Pancreas (tissue), 10 donors: ENCODE results near the gene AP3D1. TPM values are rescaled to one million over a fixed set of nuclear protein-coding genes. Genes with fewer than 3 reads are reported as not detected.

Experiments
- ATAC-seq, 4 donors: fragments of 200-7000 bp; cut with Tn5 transposase; one replicate each; pipeline versions ENCODE4 v1.8.0 to v1.9.1; 2020; ENCODE audit warnings: mild to moderate bottlenecking in 4 of 4, moderate library complexity in 4 of 4
- DNase-seq, 6 donors: peaks; one replicate each; pipeline ENCODE4 v3.0.0-alpha.2; 2020
- FAIRE-seq: peaks from 2 replicates; lab custom pipeline; 2012; peaks lifted over from hg19 to GRCh38; lab: Jason Lieb, UNC
- H3K27ac ChIP-seq, 4 donors: fragments of 200-600 bp; sonication (generic); 1 replicate in 3 of 4; 2 replicates in 1 of 4; pipeline versions ENCODE4 v1.5.0 to v1.8.0; 2020
- H3K27me3 ChIP-seq, 4 donors: fragments of 200-600 bp; one replicate each; pipeline ENCODE4 v1.8.0; 2021
- H3K36me3 ChIP-seq, 3 donors: fragments of 200-600 bp; sonication (generic) in 1 of 3; one replicate each; pipeline versions ENCODE4 v1.5.0 to v1.8.0; 2020 to 2021
- H3K4me1 ChIP-seq, 3 donors: fragments of 200-600 bp; one replicate each; pipeline ENCODE4 v1.8.0; 2021
- H3K4me3 ChIP-seq, 4 donors: fragments of 200-600 bp; sonication (generic) in 2 of 4; one replicate each; pipeline versions ENCODE4 v1.5.0 to v1.8.0; 2020 to 2021
- H3K9me3 ChIP-seq, 4 donors: fragments of 200-600 bp; one replicate each; pipeline ENCODE4 v1.8.0; 2021
- CTCF ChIP-seq, 4 donors: fragments of 200-600 bp; sonication (generic) in 3 of 4; IDR thresholded peaks; one replicate each; pipeline versions ENCODE4 v1.5.0 to v1.8.0; 2021; ENCODE audit warnings: antibody characterized with exemption in 4 of 4
- WGBS, 2 donors: extraction: QIAGEN DNeasy Blood & Tissue Kit; methylation state at CpG; one replicate each; pipeline ENCODE4 v1.1.7; 2013; 5-methylcytosine and 5-hydroxymethylcytosine counted together
- intact Hi-C, 3 donors: fragments of 100-400 bp; cut with DNase I; formaldehyde crosslinking; loops; one replicate each; pipeline versions ENCODE4 v1.11.1 to v1.14.2; 2022
- polyA plus RNA-seq, 2 donors: library from polyadenylated mRNA; stranded (reverse); fragments of 200-250 nt; gene quantifications; one replicate each; pipeline ENCODE4 v1.2.3, GENCODE V29; 2013
- total RNA-seq, 6 donors: library from RNA; stranded (reverse); fragmentation: NEBNext Ultra II Directional in 4 of 6; extraction: Animal tissue kit (Norgen Biotek cat#: 25700) in 4 of 6; gene quantifications; one replicate each; pipeline versions ENCODE4 v1.2.1 to v1.2.4, GENCODE V29; 2021 to 2023
- donor health status: healthy with polysubstance abuse.
- donor health status: DM: no; HTN: no; CAD: no; lungs with moderate emphysema.
- donor health status: DM: no; HTN: no; CAD: no.
- donor health status: control.
- donor health status: control.
- donor health status: Bipolar disorder and iron deficiency.
- donor health status: DM: yes; HTN: yes; CAD: no.
- donor health status: DM: no; HTN: no; CAD: no.
- donor health status: DM: no; HTN: no; CAD: no.
- donor health status: DM: yes; HTN: yes; CAD: no.

AP3D1 gene
- total and polyA plus RNA-seq, 8 donors: 75.2 to 105 (median 88.0) TPM

DNA sequence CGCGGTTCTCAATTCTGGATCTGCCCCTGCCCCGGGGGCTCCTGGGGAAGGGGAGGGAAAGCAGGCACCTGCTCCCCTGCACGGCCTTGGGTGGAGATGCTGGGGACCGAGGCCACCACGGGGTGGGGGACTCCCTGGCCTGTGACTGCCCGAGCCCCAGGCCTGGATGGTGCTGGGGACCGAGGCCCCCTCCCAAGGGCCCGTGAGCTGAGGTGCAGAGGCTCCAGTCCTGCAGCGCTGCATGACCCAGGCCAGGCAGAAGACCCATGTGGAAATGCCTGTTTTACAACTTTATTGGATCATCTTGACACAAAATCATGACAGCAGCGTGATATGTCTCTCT lies 50.7 kb downstream of the AP3D1 start:
- Histone ChIP-seq H3K27ac (no peak overlapping the region), H3K4me1 (peaks cover 0 to 11% (median 7%) of the 10 kb centered on the region in 3 donors), H3K9me3 (no peaks in the 10 kb centered on the region), H3K27me3 (no peaks in the 10 kb centered on the region), H3K36me3 (peaks cover 2 to 24% (median 16%) of the 10 kb centered on the region in 3 donors), H3K4me3 (no peak overlapping the region)
- intact Hi-C loops: no loop called here
- 83 to 94% methylated on average over 9 to 11 of the region's 11 CpGs for WGBS, 2 donors
- no peak for FAIRE-seq
- no peak for ATAC-seq
- no peak for TF ChIP-seq CTCF (IDR thresholded peaks at IDR 0.05)
- peak in 1 of 6 donors; percentile 65 for DNase-seq

DNA sequence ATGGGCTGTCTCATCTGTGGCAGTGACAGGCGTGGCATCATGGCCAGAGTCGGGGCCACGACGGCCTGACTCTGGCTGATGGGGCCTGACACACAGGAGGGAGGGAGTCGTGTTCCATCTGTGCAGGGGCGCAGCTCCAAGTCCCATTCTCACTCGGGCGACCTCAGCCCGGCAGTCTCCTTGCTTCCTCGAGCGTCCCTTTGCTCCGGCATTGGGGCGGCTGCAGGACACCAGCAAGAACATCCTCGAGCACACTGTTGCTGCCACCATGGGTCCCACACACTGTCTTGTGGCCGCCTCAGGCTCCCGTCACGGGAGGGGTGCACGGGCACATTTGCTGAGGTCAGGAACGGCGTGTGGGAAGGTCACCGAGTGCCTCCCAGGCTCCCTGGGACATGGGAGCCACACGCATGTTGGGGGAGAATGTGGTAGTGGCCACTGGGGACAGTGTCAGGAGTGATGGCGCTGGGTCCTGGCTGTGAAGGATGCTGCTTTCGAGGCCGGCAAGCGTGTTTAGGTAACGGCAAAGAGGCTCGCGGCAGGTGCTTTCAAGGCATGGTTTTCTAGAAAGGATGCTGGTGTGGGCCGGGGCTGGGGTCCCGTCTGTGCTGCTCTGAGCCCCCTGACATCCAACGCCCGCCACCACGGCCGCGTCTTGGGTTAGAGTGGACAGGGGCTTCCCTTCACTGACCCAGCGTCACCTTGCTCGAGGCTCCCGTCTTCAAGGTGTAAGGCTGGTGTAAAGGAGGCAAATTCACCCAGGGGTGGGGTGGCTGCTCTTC lies 51.2 kb downstream of the AP3D1 start:
- Histone ChIP-seq H3K4me3 (no peak overlapping the region), H3K27me3 (no peaks in the 10 kb centered on the region), H3K4me1 (peaks cover 0 to 14% (median 7%) of the 10 kb centered on the region in 3 donors), H3K27ac (no peak overlapping the region), H3K9me3 (no peaks in the 10 kb centered on the region), H3K36me3 (peaks cover 0 to 24% (median 14%) of the 10 kb centered on the region in 3 donors)
- intact Hi-C loops: no loop called here
- no peak for ATAC-seq
- peak in 2 of 6 donors; percentile 40 to 73 for DNase-seq
- no peak for TF ChIP-seq CTCF (IDR thresholded peaks at IDR 0.05)
- 91 to 93% methylated on average over 39 of the region's 39 CpGs for WGBS, 2 donors
- no peak for FAIRE-seq

DNA sequence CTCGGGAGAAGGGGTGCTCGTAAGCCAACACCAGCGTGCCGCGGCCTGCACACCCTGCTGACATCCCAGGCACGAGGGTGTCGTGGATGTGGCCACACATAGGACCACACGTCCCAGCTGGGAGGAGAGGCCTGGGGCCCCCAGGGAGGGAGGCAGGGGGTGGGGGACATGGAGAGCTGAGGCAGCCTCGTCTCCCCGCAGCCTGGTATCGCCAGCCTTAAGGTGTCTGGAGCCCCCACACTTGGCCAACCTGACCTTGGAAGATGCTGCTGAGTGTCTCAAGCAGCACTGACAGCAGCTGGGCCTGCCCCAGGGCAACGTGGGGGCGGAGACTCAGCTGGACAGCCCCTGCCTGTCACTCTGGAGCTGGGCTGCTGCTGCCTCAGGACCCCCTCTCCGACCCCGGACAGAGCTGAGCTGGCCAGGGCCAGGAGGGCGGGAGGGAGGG lies 52.3 kb downstream of the AP3D1 start:
- intact Hi-C loops: no loop called here
- Histone ChIP-seq H3K27ac (no peak overlapping the region), H3K36me3 (peaks cover 0 to 24% (median 14%) of the 10 kb centered on the region in 3 donors), H3K4me1 (peaks cover 0 to 16% (median 7%) of the 10 kb centered on the region in 3 donors), H3K4me3 (no peak overlapping the region), H3K9me3 (no peaks in the 10 kb centered on the region), H3K27me3 (no peaks in the 10 kb centered on the region)
- no peak for ATAC-seq
- DNase-seq: peak in 3 of 6 donors; percentile 52 to 76 (median 55)
- FAIRE-seq: no peak
- TF ChIP-seq CTCF (IDR thresholded peaks at IDR 0.05): no peak
- WGBS, 2 donors: 72 to 82% methylated on average over 16 of the region's 16 CpGs

- intact Hi-C loops: no loop called here
- peak overlapping the region in 2 of 4 donors; percentile 34 to 47 for H3K4me3 ChIP-seq
- FAIRE-seq (no peak), ATAC-seq (no peak), DNase-seq (peak in 3 of 6 donors; percentile 63 to 86 (median 68))
- peaks cover 0 to 24% (median 14%) of the 10 kb centered on the region in 3 donors for H3K36me3 ChIP-seq
- TF ChIP-seq CTCF (IDR thresholded peaks at IDR 0.05): no peak
- 66 to 69% methylated on average over 23 of the region's 23 CpGs for WGBS, 2 donors
- no peaks in the 10 kb centered on the region for H3K27me3 ChIP-seq
- peak overlapping the region; percentile 76 to 86 (median 80) for H3K27ac ChIP-seq
- peaks cover 0 to 16% (median 7%) of the 10 kb centered on the region in 3 donors for H3K4me1 ChIP-seq
- no peaks in the 10 kb centered on the region for H3K9me3 ChIP-seq
These were observed 53.5 kb downstream of the AP3D1 start for GRCh38 chr19:2097886-2098327.
